NCI-H510A (cell line): Measurements from ENCODE around the gene IRS1.

Experiments used
- DNase-seq: peaks from one replicate; lab custom pipeline; 2025; lab: John Stamatoyannopoulos, UW

The IRS1 gene

DNA sequence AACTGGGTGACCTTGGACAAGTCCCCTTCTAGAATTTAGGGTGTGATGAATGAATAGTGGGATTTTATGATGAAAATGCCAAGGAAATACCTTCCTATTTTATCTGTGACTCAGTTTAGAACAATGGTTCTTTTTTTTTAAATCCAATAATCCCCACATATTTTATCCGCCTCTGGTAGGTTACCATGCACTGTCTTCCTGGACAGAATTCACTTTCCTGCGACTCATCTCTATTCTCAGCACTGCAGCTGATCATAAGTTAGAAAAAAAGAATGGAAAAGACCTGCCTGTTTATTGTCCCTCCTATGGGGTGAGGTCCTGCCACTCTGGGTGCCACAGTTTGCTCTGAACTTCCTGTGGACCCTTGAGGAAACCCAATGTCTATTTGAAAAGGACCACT is 73.1 kb downstream of the IRS1 start:
- no peak for DNase-seq

DNA sequence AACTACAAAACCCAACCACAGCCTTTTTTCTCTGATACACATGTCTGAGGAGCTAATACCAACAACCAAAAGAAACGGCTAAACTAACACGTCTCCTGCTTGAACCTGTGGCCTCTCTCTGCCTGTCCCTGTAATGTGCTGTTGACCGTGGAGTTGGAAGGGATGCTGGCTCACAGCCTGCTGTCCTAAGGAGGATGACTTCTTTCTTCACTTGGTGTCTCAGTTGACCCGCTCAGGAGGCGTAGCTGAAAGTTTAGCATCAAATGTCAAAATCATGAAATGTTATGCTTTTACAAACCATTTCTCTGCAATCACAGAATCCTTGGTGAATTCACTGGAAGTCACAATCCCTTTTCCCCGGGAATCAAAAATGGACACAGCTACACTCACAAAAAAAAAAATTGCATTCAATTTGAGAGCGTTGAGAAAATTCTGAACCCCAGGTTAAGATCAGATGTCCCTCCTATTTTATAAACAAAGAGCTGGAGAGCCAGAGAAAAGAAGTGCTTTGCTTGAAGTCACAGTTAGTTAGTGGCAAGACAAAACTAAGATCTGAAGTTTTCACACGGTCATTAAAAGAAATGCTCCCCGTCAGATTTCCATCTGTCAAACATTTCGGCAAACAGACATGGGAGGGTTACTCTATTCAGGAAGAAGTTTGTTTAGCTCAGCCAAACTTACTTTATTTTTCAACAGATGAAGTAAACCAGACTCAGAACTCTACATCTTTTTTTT is 74.3 kb downstream of the IRS1 start:
- DNase-seq = no peak

DNA sequence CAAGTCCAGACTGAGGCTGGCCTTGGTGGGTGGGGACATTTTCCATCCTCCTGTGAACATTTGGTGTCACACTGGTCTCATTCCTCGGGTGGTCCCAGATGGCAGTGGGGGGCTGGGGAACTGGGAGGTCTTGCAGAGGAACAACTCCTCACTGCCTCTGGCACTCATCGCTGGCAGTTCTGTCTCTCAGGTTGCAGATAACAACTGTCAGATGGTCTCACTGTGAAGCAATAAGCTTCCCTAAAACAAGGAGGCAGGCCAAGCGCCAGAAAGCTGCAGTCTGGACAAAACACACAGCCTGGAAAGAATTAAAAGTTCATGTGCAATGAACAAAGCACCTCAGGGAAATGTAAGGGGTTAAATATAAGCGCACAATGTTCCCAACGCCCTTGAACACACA is 78.1 kb downstream of the IRS1 start:
- no peak for DNase-seq

DNA sequence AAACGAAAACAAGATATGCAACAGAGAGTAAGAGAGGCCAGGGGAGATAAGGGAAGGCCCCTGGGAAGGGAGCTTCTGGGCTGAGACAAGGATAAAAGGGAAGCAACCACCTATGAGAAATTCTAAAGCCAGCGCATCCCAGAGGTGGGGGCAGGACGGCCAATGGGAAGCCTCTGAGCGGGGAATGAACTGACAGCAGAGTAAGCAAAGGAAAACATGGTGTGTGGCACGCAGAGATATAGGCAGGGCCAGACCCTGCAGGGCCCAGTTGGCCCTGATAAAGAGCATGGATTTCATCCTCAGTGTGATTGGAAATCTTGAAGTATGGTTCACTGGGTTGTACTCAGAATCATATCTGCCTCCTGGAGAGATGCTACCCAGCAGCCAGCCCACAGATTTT is 78.7 kb downstream of the IRS1 start:
- DNase-seq = no peak

DNA sequence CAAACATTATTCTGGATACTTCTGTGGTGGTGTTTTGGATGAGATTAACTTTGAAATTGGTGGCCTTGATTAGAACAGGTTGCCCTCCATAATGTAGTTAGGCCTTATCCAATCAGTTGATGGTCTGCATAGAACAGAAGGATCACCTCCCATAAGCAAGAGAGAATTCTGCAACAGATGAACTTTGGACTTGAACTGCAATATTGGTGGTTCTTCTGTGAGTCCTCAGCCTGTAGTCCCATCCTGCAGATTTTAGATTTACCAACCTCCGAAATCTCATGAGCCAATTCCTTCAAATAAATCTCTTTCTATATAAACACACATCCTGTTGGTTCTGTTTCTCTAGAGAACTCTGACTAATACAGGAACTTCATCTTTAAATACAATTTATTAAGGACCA is 81.9 kb downstream of the IRS1 start:
- no peak for DNase-seq

DNA sequence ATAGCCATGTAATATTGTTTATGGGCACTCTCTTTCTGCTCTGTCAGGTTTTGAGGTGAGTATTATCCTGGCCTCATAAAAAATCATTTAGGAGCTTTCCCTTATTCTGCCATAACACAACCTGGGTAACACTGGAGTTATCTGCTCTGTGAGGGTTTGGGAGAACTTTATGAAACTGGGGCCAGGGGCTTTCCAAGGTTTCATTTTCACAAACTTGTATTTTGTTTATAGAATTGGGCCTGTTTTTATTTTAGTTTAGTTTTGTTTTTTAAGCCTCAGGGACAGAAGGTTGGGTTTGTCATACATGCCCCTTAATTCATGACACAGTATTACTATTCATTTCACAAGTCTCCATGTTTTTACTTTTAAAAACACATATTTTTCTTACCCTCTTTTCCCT is 83.5 kb downstream of the IRS1 start:
- DNase-seq = no peak

DNA sequence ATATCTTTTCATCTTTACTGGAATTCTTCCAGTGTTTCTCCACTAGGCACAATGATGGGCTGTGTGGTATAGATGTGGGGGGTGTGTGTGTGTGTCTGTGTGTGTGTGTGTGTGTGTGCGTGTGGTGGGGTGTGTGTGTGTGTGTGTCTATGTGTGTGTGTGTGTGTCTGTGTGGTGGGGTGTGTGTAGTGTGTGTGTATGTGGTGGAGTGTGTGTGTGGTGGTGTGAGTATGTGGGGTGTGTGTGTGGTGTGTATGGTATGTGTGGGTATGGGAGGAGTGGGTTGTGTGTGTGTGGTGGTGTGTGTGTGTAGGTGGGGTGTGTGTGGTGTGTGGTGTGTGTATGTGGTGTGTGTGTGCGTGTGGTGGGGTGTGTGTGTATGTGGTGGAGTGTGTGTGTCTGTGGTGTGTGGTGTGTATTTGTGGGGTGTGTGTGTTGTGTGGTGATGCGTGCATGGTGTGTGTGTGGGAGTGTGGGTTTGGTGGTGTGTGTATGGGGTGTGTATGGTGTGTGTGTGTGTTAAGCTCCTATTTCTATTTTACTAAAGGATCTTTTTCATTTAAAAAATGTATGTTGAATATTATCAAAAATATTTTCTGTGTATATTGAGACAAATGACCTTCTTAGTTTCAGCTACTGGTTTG is 84.2 kb downstream of the IRS1 start:
- no peak for DNase-seq

DNA sequence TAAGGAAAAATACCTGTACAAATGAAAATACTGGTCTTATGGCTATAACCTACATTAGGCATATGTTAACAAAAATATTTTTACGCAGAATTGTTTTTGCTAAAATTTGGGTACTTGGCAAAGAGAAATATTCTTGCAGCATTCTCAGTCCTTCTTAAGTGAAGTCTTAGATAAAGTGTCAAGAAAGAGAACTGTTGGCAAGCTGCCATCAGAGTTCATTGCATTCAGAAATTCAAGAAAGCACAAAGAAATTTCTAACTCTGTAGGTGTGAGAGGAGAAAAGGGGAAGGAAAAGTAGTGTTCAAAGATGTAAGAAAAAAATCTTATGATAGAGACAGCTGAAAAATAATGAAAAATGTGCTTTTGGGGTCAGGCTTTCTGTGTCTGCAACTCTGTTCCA is 86.7 kb downstream of the IRS1 start:
- DNase-seq = no peak

DNA sequence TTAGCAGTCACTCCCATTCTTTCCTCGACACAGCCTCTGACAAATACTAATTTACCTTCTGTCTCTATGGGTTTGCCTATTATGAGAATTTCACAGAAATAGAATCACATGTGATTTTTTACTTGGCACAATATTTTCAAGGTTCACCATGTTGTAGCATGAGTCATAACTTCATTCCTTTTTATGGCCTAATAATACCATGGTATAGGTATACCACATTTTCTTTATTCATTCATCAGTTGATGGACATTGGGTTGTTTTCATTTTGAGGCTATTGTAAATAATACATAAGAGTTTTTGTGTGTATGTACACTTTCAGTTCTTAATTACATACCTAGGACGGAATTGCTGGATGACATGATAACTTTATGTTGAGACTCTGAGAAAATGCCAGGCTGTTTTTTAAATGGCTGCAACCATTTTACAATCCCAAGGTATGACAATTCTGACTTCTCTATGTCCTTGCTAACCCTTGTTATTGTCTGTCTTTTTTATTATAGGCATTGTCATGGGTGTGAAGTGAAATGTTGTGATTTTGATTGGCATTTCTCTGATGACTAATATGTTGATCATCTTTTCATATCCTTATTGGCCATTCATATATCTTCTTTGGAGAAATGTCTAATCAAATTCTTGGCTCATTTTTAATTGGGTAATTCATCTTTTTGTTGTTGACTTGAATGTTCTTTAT is 87.9 kb downstream of the IRS1 start:
- DNase-seq = no peak

DNA sequence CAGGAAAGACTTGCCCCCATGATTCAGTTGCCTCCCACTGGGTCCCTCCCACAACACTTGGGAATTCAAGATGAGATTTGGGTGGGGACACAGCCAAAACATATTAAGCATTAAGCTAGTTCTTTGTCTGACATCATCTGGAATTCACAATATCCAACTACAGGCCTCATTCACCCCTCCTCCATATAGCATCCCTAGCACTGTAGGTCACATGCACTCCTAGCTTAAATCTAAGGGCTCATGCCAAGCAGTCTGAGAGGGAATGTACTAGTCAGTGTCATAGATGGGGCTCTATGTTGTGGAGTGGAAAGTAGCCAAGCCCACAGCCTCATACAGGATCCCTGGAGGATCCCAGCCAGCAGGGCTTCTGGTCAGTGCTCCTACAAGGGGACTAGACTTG is 92.1 kb downstream of the IRS1 start:
- DNase-seq = no peak

DNA sequence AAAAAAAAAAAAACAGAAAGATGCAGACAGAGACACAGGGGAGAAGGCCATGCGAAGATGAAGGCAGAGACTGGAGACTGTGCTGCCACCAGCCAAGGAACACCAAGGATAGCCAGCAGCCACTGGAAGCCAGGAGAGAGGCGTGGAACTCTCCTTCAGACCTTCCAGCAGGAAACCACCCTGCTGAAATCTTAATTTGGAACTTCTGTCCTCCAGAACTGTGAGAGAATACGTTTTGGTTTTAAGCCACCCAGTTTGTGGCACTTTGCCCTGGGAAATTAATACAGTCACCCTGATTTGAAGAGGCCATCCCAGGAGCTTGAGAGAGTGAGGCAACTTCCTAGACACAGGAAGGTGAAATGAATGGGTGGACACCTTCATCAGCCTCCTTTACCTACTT is 93.7 kb downstream of the IRS1 start:
- DNase-seq = no peak

DNA sequence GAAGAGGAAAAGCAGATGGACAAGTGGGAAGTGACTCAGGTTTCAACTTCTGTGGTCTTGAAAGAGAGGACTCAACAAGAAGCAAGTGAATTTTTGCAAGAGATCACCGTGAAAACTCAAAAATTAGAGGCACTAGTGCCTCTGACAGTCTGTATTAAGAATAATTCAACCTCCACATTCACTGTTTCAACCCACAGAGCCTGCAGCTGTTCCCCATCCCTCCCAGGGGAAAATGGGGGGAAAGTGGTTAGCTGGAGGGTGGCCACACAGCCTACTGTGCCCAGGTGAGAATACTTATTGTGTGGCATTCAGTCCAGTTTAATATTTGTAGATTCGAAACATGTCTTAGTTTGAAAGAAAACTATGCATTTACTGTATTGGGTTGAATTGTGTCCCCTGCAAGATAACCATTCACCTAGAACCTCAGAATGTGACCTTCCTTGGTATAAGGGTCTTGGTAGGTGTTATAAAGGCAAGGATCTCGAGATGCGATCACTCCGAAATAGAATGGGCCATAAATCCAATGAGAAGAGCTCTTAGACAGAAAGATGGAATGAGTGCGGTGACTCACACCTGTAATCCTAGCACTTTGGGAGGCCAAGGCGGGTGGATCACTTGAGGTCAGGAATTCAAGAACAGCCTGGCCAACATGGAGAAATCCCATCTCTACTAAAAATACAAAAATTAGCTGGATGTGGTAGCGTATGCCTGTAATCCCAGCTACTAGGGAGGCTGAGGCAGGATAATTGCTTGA is 94.3 kb downstream of the IRS1 start:
- no peak for DNase-seq

DNA sequence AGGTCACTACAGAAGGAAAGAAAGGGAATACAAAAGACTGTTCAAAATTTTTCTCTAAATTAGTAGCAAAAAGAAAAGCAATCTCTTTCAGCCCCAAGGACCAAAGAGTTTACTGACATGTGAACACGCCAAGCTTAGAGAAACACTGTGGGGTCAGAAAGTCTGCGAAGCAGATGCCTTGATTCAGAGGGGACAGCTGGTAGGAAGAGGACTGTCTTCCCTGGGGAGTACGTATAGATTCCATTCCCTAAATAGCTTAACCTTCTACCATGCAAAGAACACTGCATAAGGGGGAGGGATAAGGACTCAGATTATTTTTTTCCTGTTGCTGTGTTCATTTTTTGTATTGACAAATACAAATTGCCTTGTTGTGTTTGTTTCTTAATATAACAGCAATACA is 96.1 kb downstream of the IRS1 start:
- DNase-seq = no peak

DNA sequence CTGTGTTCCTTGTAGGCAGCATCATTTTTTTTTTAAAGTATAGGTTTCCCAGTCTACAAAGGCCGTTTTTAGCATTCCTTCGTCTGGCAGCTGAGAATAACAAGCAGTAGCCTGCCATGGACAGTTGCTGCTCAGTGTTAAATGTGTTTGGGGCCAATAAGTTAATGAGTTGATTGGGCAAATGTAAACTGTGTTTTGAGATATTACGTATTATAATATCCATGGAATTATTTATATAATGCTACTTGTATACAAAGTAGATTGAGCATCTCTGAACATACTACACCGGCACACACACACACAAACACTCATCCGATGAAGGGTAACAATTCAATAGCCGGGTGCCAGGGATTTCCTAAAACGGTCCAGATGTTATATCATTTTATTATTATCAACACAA is 97.2 kb downstream of the IRS1 start:
- no peak for DNase-seq

DNA sequence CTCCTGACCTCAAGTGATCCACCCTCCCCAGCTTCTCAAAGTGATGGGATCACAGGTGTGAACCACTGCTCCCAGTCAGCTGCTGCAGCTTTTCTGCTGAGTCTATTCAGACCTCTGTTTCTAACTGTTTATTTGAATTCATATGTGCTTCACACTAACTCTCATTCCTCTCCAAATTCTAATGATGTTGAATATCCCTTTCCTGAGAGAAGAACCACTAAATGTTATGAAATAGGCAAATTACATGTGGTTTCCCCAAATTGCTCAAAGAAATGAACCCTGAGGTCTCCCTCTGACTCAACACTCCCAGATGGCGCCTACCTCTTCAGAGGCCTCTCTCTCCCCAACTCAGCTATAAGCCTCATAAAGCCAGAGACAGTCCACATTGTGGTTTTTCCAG is 98.6 kb downstream of the IRS1 start:
- DNase-seq = no peak

DNA sequence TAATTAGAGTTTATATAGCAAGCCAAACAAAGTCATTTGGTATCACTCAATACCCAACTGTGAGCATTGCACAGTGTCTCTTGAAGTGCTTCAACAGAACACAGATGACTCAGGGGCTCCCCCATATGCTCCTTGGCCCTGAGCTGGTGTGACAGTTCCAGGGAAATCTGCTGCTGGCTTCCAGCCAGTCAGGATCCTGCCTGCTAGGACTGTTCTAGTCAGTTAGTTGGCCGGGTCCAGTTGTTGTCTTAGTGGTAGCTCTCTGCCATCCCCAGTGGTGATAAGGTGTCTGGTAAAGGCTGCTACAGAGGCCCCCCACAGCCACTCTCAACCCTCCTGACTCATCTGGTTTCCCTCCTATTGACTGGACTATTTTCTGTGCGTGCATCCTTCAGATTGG is 100.3 kb downstream of the IRS1 start:
- DNase-seq = no peak

DNA sequence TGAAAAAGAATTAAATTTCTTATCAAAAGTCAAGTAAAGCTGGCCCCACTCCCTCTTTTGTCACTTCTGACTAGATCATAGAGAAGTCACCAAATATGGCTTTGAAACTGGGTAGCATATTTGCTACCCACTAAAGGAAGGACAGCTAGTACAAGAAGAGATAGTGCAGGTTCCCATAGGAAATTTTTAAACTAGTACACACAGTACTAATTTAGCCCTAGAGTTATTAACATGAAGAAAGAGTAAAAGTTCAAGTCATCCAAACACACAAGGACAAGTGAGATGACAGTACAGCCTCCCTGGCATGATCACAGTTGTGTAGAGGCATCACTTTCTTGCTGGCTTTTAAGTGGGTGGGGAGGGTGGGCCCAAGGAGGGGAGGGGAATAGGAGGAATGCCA is 100.9 kb downstream of the IRS1 start:
- no peak for DNase-seq

DNA sequence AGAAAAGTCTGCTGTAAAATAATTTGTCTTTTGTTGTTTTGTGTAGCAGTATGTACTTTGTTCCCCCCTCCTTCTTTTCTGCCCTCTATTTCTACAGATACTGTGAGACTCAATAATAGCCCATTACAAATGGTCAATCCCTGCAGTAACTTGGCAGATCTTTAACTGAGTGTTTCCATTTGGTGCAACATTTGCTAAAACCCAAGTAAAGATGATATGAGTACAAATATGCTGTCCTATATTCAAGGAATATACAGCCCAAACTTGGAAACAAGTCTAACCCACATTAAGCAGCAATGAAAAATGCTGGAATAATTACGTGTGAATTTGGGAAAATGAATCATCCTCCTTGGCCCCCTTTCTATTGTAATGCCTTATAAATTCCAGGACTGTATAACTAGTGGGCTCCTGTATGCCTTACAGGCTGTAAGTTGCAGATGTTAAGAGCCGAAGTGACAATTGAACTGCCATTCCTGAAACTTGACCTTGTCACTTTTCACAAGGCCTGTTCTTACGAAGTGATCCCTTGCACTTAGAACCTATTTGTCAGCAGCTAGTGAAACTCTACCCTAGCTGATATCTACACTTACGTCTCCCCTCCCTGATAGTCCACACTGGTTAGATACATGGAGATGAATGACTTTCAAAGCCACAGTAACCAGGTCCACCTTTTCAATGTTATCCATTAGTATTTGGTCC is 104.9 kb downstream of the IRS1 start:
- no peak for DNase-seq

DNA sequence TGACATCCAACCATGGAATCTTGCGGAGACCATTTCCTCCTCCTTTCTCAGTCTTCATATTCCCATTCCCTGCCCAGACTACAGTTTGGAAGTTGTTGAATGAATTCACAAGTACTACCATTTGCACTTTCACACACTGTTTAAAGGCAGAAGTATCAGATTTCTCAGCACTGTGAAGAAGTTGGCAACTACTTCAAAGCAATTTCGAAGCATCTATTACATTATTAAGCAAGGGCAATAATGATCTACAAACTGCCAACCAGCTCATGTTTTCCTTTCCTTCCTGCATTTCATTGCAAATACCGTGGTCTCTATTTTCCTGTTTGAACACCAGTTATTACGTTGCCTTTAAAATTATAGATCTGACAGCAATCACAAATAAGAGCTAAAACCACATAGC is 105.5 kb downstream of the IRS1 start:
- DNase-seq = no peak

DNA sequence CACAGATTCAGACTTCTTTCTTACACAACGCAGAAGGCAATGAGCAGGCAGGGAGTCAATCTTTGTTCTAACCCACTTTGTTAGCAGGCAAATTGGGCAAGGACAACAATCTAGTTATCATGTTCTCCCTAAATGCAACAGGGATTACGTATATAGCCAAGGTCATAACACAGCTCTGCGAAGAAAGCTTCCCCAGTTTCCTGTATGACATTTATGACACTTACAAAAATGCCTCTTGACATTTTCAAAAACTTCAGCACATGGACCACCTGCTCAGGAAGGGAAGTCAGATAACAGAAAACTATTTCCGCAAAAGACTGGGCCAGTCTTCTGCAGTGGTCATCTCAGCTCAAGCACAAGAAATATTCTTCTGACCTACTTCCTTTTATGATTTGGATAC is 106.1 kb downstream of the IRS1 start:
- DNase-seq = no peak

DNA sequence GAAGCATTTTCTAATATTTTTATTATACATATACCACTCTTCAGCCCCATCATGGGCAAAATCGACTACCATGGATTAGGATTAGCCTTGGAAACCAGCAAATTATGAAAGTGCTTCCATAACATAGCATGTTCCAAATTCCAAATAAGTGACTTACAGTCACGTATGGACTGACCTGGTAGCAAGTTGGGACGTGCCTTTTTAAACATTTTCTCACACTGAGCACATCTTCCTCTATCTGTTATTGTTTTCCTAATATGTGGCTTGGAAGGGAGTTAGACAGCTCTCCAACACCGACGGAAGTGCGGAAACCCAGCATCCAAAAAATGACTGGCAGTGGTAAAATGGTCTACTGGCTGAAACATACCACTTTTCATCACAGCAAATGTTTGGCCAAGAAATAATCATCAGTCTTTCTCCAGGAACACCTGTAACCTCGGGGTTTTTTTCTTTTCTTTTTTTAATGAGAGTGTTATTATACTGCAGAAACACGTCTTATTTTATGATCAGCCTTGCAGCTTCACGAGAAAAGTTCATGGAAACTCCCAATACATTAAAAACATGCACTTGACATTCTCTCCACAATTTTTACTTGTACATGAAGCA is 107.0 kb downstream of the IRS1 start:
- no peak for DNase-seq

DNA sequence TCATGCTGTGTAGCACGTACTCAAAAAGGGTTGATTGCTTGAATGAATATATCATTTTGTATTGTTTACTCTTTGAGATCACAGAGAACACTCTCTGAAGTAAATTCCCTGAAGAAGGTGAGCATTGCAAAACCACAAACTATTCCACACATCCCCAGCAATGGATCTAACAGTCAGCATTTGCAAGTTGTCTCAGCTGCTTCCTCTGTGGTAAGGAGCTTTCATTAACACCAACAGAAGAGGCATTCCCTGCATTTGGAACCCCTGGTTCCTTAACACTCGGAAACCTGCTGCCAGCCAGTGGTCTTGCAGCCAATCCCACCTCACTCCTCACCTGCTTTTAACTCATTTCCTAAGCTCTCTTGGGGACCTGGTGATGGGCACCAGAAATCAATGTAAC is 108.4 kb downstream of the IRS1 start:
- DNase-seq = no peak
